ENCODE measurements around the gene CBFA2T2.

Gene CBFA2T2

DNA sequence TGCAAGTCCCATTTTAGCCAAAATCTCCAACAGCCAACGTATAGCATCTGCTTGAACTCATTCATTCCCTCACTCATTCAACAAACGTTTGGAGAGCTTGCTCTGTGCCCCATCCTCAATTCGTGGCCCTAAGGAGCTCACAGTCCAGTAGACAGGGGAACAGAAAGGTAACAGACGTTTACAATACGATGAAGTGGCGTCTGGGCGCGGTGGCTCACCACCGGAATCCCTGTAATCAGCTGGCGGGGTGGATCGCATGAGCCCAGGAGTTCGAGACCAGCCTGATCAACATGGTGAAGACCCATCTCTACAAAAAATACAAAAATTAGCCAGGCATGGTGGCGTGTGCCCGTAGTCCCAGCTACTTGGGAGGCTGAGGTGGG is 197.1 kb downstream of the CBFA2T2 start:
- TF ChIP-seq SIN3A (IDR thresholded peaks at IDR 0.05; ENCODE audit: borderline replicate concordance, insufficient read depth, low read length) (no peak), TAF1 (IDR thresholded peaks at IDR 0.05; ENCODE audit: borderline replicate concordance, insufficient read depth, low read length) (no peak), FOXP2 (optimal IDR thresholded peaks at IDR 0.05; ENCODE audit: borderline replicate concordance, extremely low read depth, extremely low read length, insufficient read depth) (no peak), POLR2AphosphoS5 (IDR thresholded peaks at IDR 0.05; ENCODE audit: low read depth, low read length) (no peak)
- TF ChIP-seq, protein P1, sequence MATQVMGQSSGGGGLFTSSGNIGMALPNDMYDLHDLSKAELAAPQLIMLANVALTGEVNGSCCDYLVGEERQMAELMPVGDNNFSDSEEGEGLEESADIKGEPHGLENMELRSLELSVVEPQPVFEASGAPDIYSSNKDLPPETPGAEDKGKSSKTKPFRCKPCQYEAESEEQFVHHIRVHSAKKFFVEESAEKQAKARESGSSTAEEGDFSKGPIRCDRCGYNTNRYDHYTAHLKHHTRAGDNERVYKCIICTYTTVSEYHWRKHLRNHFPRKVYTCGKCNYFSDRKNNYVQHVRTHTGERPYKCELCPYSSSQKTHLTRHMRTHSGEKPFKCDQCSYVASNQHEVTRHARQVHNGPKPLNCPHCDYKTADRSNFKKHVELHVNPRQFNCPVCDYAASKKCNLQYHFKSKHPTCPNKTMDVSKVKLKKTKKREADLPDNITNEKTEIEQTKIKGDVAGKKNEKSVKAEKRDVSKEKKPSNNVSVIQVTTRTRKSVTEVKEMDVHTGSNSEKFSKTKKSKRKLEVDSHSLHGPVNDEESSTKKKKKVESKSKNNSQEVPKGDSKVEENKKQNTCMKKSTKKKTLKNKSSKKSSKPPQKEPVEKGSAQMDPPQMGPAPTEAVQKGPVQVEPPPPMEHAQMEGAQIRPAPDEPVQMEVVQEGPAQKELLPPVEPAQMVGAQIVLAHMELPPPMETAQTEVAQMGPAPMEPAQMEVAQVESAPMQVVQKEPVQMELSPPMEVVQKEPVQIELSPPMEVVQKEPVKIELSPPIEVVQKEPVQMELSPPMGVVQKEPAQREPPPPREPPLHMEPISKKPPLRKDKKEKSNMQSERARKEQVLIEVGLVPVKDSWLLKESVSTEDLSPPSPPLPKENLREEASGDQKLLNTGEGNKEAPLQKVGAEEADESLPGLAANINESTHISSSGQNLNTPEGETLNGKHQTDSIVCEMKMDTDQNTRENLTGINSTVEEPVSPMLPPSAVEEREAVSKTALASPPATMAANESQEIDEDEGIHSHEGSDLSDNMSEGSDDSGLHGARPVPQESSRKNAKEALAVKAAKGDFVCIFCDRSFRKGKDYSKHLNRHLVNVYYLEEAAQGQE (IDR thresholded peaks at IDR 0.05; ENCODE audit: insufficient read depth in 1 of 2, low read depth in 2 of 2, low read length in 2 of 2), result no peak

DNA sequence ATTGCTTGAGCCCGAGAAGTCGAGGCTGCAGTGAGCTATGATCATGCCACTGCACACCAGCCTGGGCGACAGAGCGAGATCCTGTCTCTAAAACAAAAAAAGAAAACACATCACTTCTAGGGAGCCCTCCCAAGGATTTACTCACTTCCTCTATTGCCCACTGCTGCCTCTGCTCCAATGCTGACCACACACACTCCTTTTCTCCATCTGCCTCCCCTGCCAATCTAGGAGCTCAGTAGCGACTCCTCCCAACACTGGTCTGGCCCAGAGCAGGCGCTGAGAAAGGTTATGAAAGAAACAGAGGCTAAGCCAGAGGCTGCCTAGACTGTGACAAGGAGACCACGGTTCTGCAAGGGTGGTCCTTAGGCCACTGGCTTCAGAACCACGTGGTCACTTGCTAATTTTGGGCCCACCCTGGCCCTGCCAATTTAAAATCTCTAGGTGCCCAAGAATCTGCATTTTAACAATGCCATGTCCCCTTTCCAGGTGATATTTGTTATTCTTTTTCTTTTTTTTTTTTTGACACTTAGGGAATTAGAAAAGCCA is 197.5 kb downstream of the CBFA2T2 start:
- TF ChIP-seq FOXP2 (optimal IDR thresholded peaks at IDR 0.05; ENCODE audit: borderline replicate concordance, extremely low read depth, extremely low read length, insufficient read depth), result no peak
- TF ChIP-seq SIN3A (IDR thresholded peaks at IDR 0.05; ENCODE audit: borderline replicate concordance, insufficient read depth, low read length), result no peak
- TF ChIP-seq POLR2AphosphoS5 (IDR thresholded peaks at IDR 0.05; ENCODE audit: low read depth, low read length), result no peak
- no peak for TF ChIP-seq TAF1 (IDR thresholded peaks at IDR 0.05; ENCODE audit: borderline replicate concordance, insufficient read depth, low read length)
- TF ChIP-seq, protein P1 (IDR thresholded peaks at IDR 0.05; ENCODE audit: insufficient read depth in 1 of 2, low read depth in 2 of 2, low read length in 2 of 2), result no peak

GRCh38 chr20:33687993-33688937 is 198.4 kb downstream of the CBFA2T2 start:
- TF ChIP-seq FOXP2 (optimal IDR thresholded peaks at IDR 0.05; ENCODE audit: borderline replicate concordance, extremely low read depth, extremely low read length, insufficient read depth), result no peak
- no peak for TF ChIP-seq POLR2AphosphoS5 (IDR thresholded peaks at IDR 0.05; ENCODE audit: low read depth, low read length)
- TF ChIP-seq, protein P1 (IDR thresholded peaks at IDR 0.05; ENCODE audit: insufficient read depth in 1 of 2, low read depth in 2 of 2, low read length in 2 of 2), result no peak
- TF ChIP-seq TAF1 (IDR thresholded peaks at IDR 0.05; ENCODE audit: borderline replicate concordance, insufficient read depth, low read length), result no peak
- no peak for TF ChIP-seq SIN3A (IDR thresholded peaks at IDR 0.05; ENCODE audit: borderline replicate concordance, insufficient read depth, low read length)

- TF ChIP-seq TAF1 (IDR thresholded peaks at IDR 0.05; ENCODE audit: borderline replicate concordance, insufficient read depth, low read length) (no peak), POLR2AphosphoS5 (IDR thresholded peaks at IDR 0.05; ENCODE audit: low read depth, low read length) (no peak), SIN3A (IDR thresholded peaks at IDR 0.05; ENCODE audit: borderline replicate concordance, insufficient read depth, low read length) (no peak), FOXP2 (optimal IDR thresholded peaks at IDR 0.05; ENCODE audit: borderline replicate concordance, extremely low read depth, extremely low read length, insufficient read depth) (no peak)
- TF ChIP-seq, protein P1 (IDR thresholded peaks at IDR 0.05; ENCODE audit: insufficient read depth in 1 of 2, low read depth in 2 of 2, low read length in 2 of 2), result no peak
These were observed 199.1 kb downstream of the CBFA2T2 start for GRCh38 chr20:33688938-33689424.

Data from PFSK-1 (cell line).